Neural progenitor cell (in vitro differentiated cells): Measurements from ENCODE around the gene OR6K2. TPM values are rescaled to one million over a fixed set of nuclear protein-coding genes. Genes with fewer than 3 reads are reported as not detected.

Experiments
- DNase-seq: peaks from one replicate; pipeline ENCODE4 v3.0.0-alpha.2; 2016; ENCODE audit warnings: low spot score
- H2AFZ ChIP-seq: fragments of 200-600 bp; sonication (generic); replicated peaks from 2 replicates; pipeline ENCODE4 v1.6.1; 2016; ENCODE audit warnings: antibody characterized with exemption
- H3F3A ChIP-seq: fragments of 200-600 bp; sonication (generic); 2 replicates; pipeline ENCODE4 v1.6.1; 2016; ENCODE audit warnings: antibody characterized with exemption, low read depth
- H3K27ac ChIP-seq: fragments of 200-600 bp; sonication (generic); 2 replicates; pipeline ENCODE4 v1.5.1; 2016; ENCODE audit warnings: mild to moderate bottlenecking
- H3K27me3 ChIP-seq: fragments of 200-600 bp; sonication (generic); 2 replicates; pipeline ENCODE4 v1.6.1; 2016; ENCODE audit warnings: mild to moderate bottlenecking, moderate library complexity
- H3K36me3 ChIP-seq: fragments of 200-600 bp; sonication (generic); 2 replicates; pipeline ENCODE4 v1.5.1; 2016
- H3K4me1 ChIP-seq: fragments of 200-600 bp; sonication (generic); 2 replicates; pipeline ENCODE4 v1.6.1; 2016; ENCODE audit warnings: mixed run types
- H3K4me2 ChIP-seq: fragments of 200-600 bp; sonication (generic); 2 replicates; pipeline ENCODE4 v1.6.1; 2016
- H3K4me3 ChIP-seq: fragments of 200-600 bp; sonication (generic); 2 replicates; pipeline ENCODE4 v1.5.1; 2016
- H3K79me2 ChIP-seq: fragments of 200-600 bp; sonication (generic); 2 replicates; pipeline ENCODE4 v1.6.1; 2016; ENCODE audit warnings: low read depth
- H3K9ac ChIP-seq: fragments of 200-600 bp; sonication (generic); 2 replicates; pipeline ENCODE4 v1.6.1; 2016
- H3K9me3 ChIP-seq: fragments of 200-600 bp; sonication (generic); 2 replicates; pipeline ENCODE4 v1.5.1; 2016; ENCODE audit warnings: low read depth
- H4K20me1 ChIP-seq: fragments of 200-600 bp; sonication (generic); 2 replicates; pipeline ENCODE4 v1.6.1; 2016; ENCODE audit warnings: low read depth
- H3K27ac Mint-ChIP-seq: 3 replicates; pipeline ENCODE4 v1.8.0; 2021; ENCODE audit warnings: mixed read lengths
- H3K27me3 Mint-ChIP-seq: 2 replicates; pipeline ENCODE4 v1.8.0; 2022; ENCODE audit warnings: low read depth, mild to moderate bottlenecking, inconsistent platforms, moderate library complexity, mixed read lengths; ENCODE audit not compliant: insufficient read depth
- H3K36me3 Mint-ChIP-seq: 3 replicates; pipeline ENCODE4 v1.8.0; 2021; ENCODE audit warnings: mixed read lengths
- H3K4me1 Mint-ChIP-seq: 3 replicates; pipeline ENCODE4 v1.8.0; 2021; ENCODE audit warnings: mixed read lengths
- H3K4me3 Mint-ChIP-seq: 3 replicates; pipeline ENCODE4 v1.8.0; 2021; ENCODE audit warnings: mild to moderate bottlenecking, moderate library complexity, mixed read lengths
- H3K9me3 Mint-ChIP-seq: 3 replicates; pipeline ENCODE4 v1.8.0; 2020; ENCODE audit warnings: mixed read lengths
- CTCF ChIP-seq: fragments of 200-600 bp; sonication (generic); IDR thresholded peaks from 2 replicates; pipeline ENCODE4 v1.5.1; 2017; ENCODE audit warnings: antibody characterized with exemption, mild to moderate bottlenecking
- EZH2 ChIP-seq: fragments of 200-600 bp; sonication (generic); IDR thresholded peaks from 2 replicates; pipeline ENCODE4 v1.6.1; 2017; ENCODE audit warnings: antibody characterized with exemption, mild to moderate bottlenecking, moderate library complexity
- EZH2phosphoT487 ChIP-seq: fragments of 200-600 bp; sonication (generic); IDR thresholded peaks from 2 replicates; pipeline ENCODE4 v1.6.1; 2017; ENCODE audit warnings: antibody characterized with exemption
- total RNA-seq: library from RNA; depleted of rRNA; stranded (reverse); fragments of >200 nt; gene quantifications from 2 replicates; pipeline ENCODE4 v1.2.3, GENCODE V29; 2015; ENCODE audit warnings: low replicate concordance

The OR6K2 gene
- total RNA-seq, 1 donor from 2014 or later = not detected

GRCh38 chr1:158666037-158666436 is 34.4 kb downstream of the OR6K2 start:
- Histone ChIP-seq H3K4me2 (no peak overlapping the region), H3K4me3 (no peak overlapping the region), H2AFZ (no peak overlapping the region), H4K20me1 (no peaks in the 10 kb centered on the region), H3K79me2 (no peaks in the 10 kb centered on the region), H3K27ac (no peak overlapping the region), H3K27me3 (no peaks in the 10 kb centered on the region), H3F3A (no peaks in the 10 kb centered on the region), H3K36me3 (no peaks in the 10 kb centered on the region), H3K9me3 (no peaks in the 10 kb centered on the region), H3K9ac (no peak overlapping the region), H3K4me1 (no peaks in the 10 kb centered on the region)
- H3K4me3 Mint-ChIP-seq = no peak overlapping the region
- no peaks in the 10 kb centered on the region for H3K27me3 Mint-ChIP-seq
- H3K4me1 Mint-ChIP-seq = no peaks in the 10 kb centered on the region
- H3K9me3 Mint-ChIP-seq = no peaks in the 10 kb centered on the region
- no peaks in the 10 kb centered on the region for H3K36me3 Mint-ChIP-seq
- no peak for DNase-seq
- no peak for TF ChIP-seq EZH2phosphoT487
- TF ChIP-seq EZH2 = no peak
- TF ChIP-seq CTCF = no peak
- H3K27ac Mint-ChIP-seq = no peak overlapping the region

GRCh38 chr1:158654571-158654970 is 45.9 kb downstream of the OR6K2 start:
- no peak overlapping the region for H3K4me2 ChIP-seq
- H3K36me3 ChIP-seq = no peaks in the 10 kb centered on the region
- Mint-ChIP-seq H3K27me3 (no peaks in the 10 kb centered on the region), H3K9me3 (no peaks in the 10 kb centered on the region), H3K27ac (no peak overlapping the region), H3K36me3 (no peaks in the 10 kb centered on the region), H3K4me1 (no peaks in the 10 kb centered on the region), H3K4me3 (no peak overlapping the region)
- H2AFZ ChIP-seq = no peak overlapping the region
- no peaks in the 10 kb centered on the region for H3K9me3 ChIP-seq
- no peaks in the 10 kb centered on the region for H3K79me2 ChIP-seq
- no peaks in the 10 kb centered on the region for H3K4me1 ChIP-seq
- no peaks in the 10 kb centered on the region for H4K20me1 ChIP-seq
- no peaks in the 10 kb centered on the region for H3F3A ChIP-seq
- H3K27me3 ChIP-seq = no peaks in the 10 kb centered on the region
- TF ChIP-seq EZH2phosphoT487 = no peak
- no peak for TF ChIP-seq EZH2
- no peak overlapping the region for H3K27ac ChIP-seq
- H3K4me3 ChIP-seq = no peak overlapping the region
- no peak overlapping the region for H3K9ac ChIP-seq
- DNase-seq = no peak

- Histone ChIP-seq H3K36me3 (no peaks in the 10 kb centered on the region), H3K4me2 (no peak overlapping the region), H3F3A (no peaks in the 10 kb centered on the region), H3K9me3 (no peaks in the 10 kb centered on the region), H3K9ac (no peak overlapping the region), H3K27ac (no peak overlapping the region), H3K4me1 (no peaks in the 10 kb centered on the region), H2AFZ (no peak overlapping the region), H3K79me2 (no peaks in the 10 kb centered on the region), H4K20me1 (no peaks in the 10 kb centered on the region), H3K4me3 (no peak overlapping the region), H3K27me3 (no peaks in the 10 kb centered on the region)
- Mint-ChIP-seq H3K27ac (no peak overlapping the region), H3K9me3 (no peaks in the 10 kb centered on the region), H3K4me1 (no peaks in the 10 kb centered on the region), H3K4me3 (no peak overlapping the region), H3K36me3 (no peaks in the 10 kb centered on the region), H3K27me3 (no peaks in the 10 kb centered on the region)
- no peak for DNase-seq
- no peak for TF ChIP-seq EZH2
- no peak for TF ChIP-seq CTCF
- no peak for TF ChIP-seq EZH2phosphoT487
Observed at GRCh38 chr1:158654086-158654485, 46.4 kb downstream of the OR6K2 start.

GRCh38 chr1:158652721-158653334 is 47.6 kb downstream of the OR6K2 start:
- Histone ChIP-seq H3K4me2 (no peak overlapping the region), H3K4me1 (no peaks in the 10 kb centered on the region), H3F3A (no peaks in the 10 kb centered on the region), H3K9me3 (no peaks in the 10 kb centered on the region), H3K4me3 (no peak overlapping the region), H3K27me3 (no peaks in the 10 kb centered on the region), H2AFZ (no peak overlapping the region), H3K79me2 (no peaks in the 10 kb centered on the region), H3K27ac (no peak overlapping the region), H3K9ac (no peak overlapping the region), H4K20me1 (no peaks in the 10 kb centered on the region), H3K36me3 (no peaks in the 10 kb centered on the region)
- DNase-seq = no peak
- no peak overlapping the region for H3K27ac Mint-ChIP-seq
- H3K4me1 Mint-ChIP-seq = no peaks in the 10 kb centered on the region
- no peaks in the 10 kb centered on the region for H3K27me3 Mint-ChIP-seq
- H3K36me3 Mint-ChIP-seq = no peaks in the 10 kb centered on the region
- H3K9me3 Mint-ChIP-seq = no peaks in the 10 kb centered on the region
- TF ChIP-seq CTCF (no peak), EZH2phosphoT487 (no peak), EZH2 (no peak)
- H3K4me3 Mint-ChIP-seq = no peak overlapping the region

Other genes with a start within 250 kb of the OR6K2 start
- 0.06 TPM in 1 of 2 replicates, not detected in the other for gene OR10K1, start 238.8 kb downstream of the OR6K2 start, total RNA-seq
- gene OR10R2, start 228.4 kb downstream of the OR6K2 start, total RNA-seq = not detected in 2 replicates
- not detected in 2 replicates for gene OR6Y1, start 146.2 kb downstream of the OR6K2 start, total RNA-seq
- gene OR6P1, start 130.1 kb downstream of the OR6K2 start, total RNA-seq = not detected in 2 replicates
- not detected in 2 replicates for gene OR10X1, start 120.8 kb downstream of the OR6K2 start, total RNA-seq
- gene OR10Z1, start 95.4 kb downstream of the OR6K2 start, total RNA-seq = not detected in 2 replicates
- gene SPTA1, start 13.9 kb downstream of the OR6K2 start, total RNA-seq = not detected in 2 replicates
- not detected in 2 replicates for gene OR6K3, start 20.1 kb upstream of the OR6K2 start, total RNA-seq
- gene OR6K6, start 54.1 kb upstream of the OR6K2 start, total RNA-seq = not detected in 2 replicates
- not detected in 2 replicates for gene OR6N1, start 71.5 kb upstream of the OR6K2 start, total RNA-seq
- gene OR6N2, start 80.6 kb upstream of the OR6K2 start, total RNA-seq = not detected in 2 replicates
- not detected in 2 replicates for gene MNDA, start 130.7 kb upstream of the OR6K2 start, total RNA-seq
- gene PYHIN1, start 230.9 kb upstream of the OR6K2 start, total RNA-seq = not detected in 2 replicates